ENCODE measurements around the gene SDR42E2. TPM values are rescaled to one million over a fixed set of nuclear protein-coding genes. Genes with fewer than 3 reads are reported as not detected.

SDR42E2 gene
- polyA plus RNA-seq, 3 donors = 0.16 to 0.23 TPM; not detected in 1

- H3K9me3 Mint-ChIP-seq = no peaks in the 10 kb centered on the region
- Histone ChIP-seq H3K9ac (ENCODE audit: insufficient read depth, low read length, poor library complexity, severe bottlenecking) (no peak overlapping the region), H3K36me3 (replicated peaks in 1 of 2; ENCODE audit: control insufficient read depth in 1 of 2, insufficient read depth in 2 of 2, low read length in 2 of 2) (no peaks in the 10 kb centered on the region), H3K4me2 (replicated peaks; ENCODE audit: extremely low read depth, low read length, poor library complexity, severe bottlenecking) (no peak overlapping the region), H4K20me1 (ENCODE audit: insufficient read depth, low read length) (no peaks in the 10 kb centered on the region), H3K79me2 (ENCODE audit: insufficient read depth, low read length) (no peaks in the 10 kb centered on the region), H3K27me3 (ENCODE audit: control insufficient read depth in 2 of 2, insufficient read depth in 2 of 2, low read length in 2 of 2) (no peaks in the 10 kb centered on the region), H2AFZ (ENCODE audit: insufficient read depth, low read depth, low read length, poor library complexity, severe bottlenecking) (no peak overlapping the region), H3K4me3 (replicated peaks in 1 of 3; ENCODE audit: low read depth in 2 of 3, low read length in 3 of 3) (no peak overlapping the region), H3K9me3 (replicated peaks in 1 of 2; ENCODE audit: control insufficient read depth in 1 of 2, insufficient read depth in 1 of 2, low read length in 2 of 2) (no peaks in the 10 kb centered on the region), H3K4me1 (ENCODE audit: control insufficient read depth in 1 of 2, insufficient read depth in 2 of 2, low read length in 2 of 2) (no peaks in the 10 kb centered on the region), H3K27ac (ENCODE audit: low read depth in 1 of 2, low read length in 2 of 2) (no peak overlapping the region)
- no peaks in the 10 kb centered on the region for H3K4me1 Mint-ChIP-seq
- H3K27ac Mint-ChIP-seq = no peak overlapping the region
- DNase-seq = no peak
- H3K4me3 Mint-ChIP-seq = no peak overlapping the region
- peaks cover 0 to 4% (median 2%) of the 10 kb centered on the region in 3 donors for H3K27me3 Mint-ChIP-seq (ENCODE audit: low read depth in 3 of 3)
- no CpG with 5 or more reads among the region's 2 CpGs for WGBS (ENCODE audit: insufficient coverage)
- intact Hi-C loops (cut with micrococcal nuclease) = no loop called here
- no peak for TF ChIP-seq CTCF (IDR thresholded peaks at IDR 0.05)
- no peaks in the 10 kb centered on the region for H3K36me3 Mint-ChIP-seq
Observed at GRCh38 chr16:22116095-22116700, 46.1 kb upstream of the SDR42E2 start.

- Mint-ChIP-seq H3K9me3 (no peaks in the 10 kb centered on the region), H3K27ac (no peak overlapping the region), H3K4me1 (no peaks in the 10 kb centered on the region), H3K27me3 (ENCODE audit: low read depth in 3 of 3) (peaks cover 2 to 4% (median 3%) of the 10 kb centered on the region in 3 donors), H3K36me3 (no peaks in the 10 kb centered on the region), H3K4me3 (no peak overlapping the region)
- no peaks in the 10 kb centered on the region for H3K27me3 ChIP-seq (ENCODE audit: control insufficient read depth in 2 of 2, insufficient read depth in 2 of 2, low read length in 2 of 2)
- no peak overlapping the region for H2AFZ ChIP-seq (ENCODE audit: insufficient read depth, low read depth, low read length, poor library complexity, severe bottlenecking)
- intact Hi-C loops (cut with micrococcal nuclease) = no loop called here
- H3K9me3 ChIP-seq (replicated peaks in 1 of 2; ENCODE audit: control insufficient read depth in 1 of 2, insufficient read depth in 1 of 2, low read length in 2 of 2) = no peaks in the 10 kb centered on the region
- H3K4me1 ChIP-seq (ENCODE audit: control insufficient read depth in 1 of 2, insufficient read depth in 2 of 2, low read length in 2 of 2) = no peaks in the 10 kb centered on the region
- H3K79me2 ChIP-seq (ENCODE audit: insufficient read depth, low read length) = no peaks in the 10 kb centered on the region
- H3K36me3 ChIP-seq (replicated peaks in 1 of 2; ENCODE audit: control insufficient read depth in 1 of 2, insufficient read depth in 2 of 2, low read length in 2 of 2) = no peaks in the 10 kb centered on the region
- no peak overlapping the region for H3K4me3 ChIP-seq (replicated peaks in 1 of 3; ENCODE audit: low read depth in 2 of 3, low read length in 3 of 3)
- no peaks in the 10 kb centered on the region for H4K20me1 ChIP-seq (ENCODE audit: insufficient read depth, low read length)
- no peak for TF ChIP-seq CTCF (IDR thresholded peaks at IDR 0.05)
- H3K27ac ChIP-seq (ENCODE audit: low read depth in 1 of 2, low read length in 2 of 2) = no peak overlapping the region
- no peak for DNase-seq
- no CpG with 5 or more reads among the region's 2 CpGs for whole genome bisulfite sequencing (ENCODE audit: insufficient coverage)
- H3K4me2 ChIP-seq (replicated peaks; ENCODE audit: extremely low read depth, low read length, poor library complexity, severe bottlenecking) = no peak overlapping the region
- no peak overlapping the region for H3K9ac ChIP-seq (ENCODE audit: insufficient read depth, low read length, poor library complexity, severe bottlenecking)
Observed at GRCh38 chr16:22117609-22118008, 44.7 kb upstream of the SDR42E2 start.
